ENCODE results near the gene RNF126. TPM values are rescaled to one million over a fixed set of nuclear protein-coding genes. Genes with fewer than 3 reads are reported as not detected.

RNF126 gene
- total and polyA plus RNA-seq, 2 experiments from 2014 or later: 42.7 to 89.6 TPM

GRCh38 chr19:664913-665443, 2.0 kb upstream of the RNF126 start:
- H3K4me2 ChIP-seq: peak overlapping the region; percentile 72
- 10% methylated on average over 24 of the region's 24 CpGs for whole genome bisulfite sequencing (ENCODE audit: low lambda C conversion rate, missing lambda C conversion rate)
- no peak overlapping the region for H3K4me3 ChIP-seq
- no peak overlapping the region for H3K27ac ChIP-seq
- H3K79me2 ChIP-seq: peaks cover 29% of the 10 kb centered on the region
- H3K9me2 ChIP-seq (replicated peaks; ENCODE audit: insufficient read depth): no peaks in the 10 kb centered on the region
- peak; percentile 93 for DNase-seq (ENCODE audit: low spot score)
- peaks cover 21% of the 10 kb centered on the region for H4K20me1 ChIP-seq (ENCODE audit: insufficient read depth, poor library complexity, severe bottlenecking)
- peaks cover 30% of the 10 kb centered on the region for H3K4me1 ChIP-seq (ENCODE audit: insufficient read depth)
- TF ChIP-seq EZH2 (IDR thresholded peaks at IDR 0.05; ENCODE audit: borderline replicate concordance) (no peak), CTCF (IDR thresholded peaks at IDR 0.05; ENCODE audit: poor library complexity) (peak; percentile 98)
- no peaks in the 10 kb centered on the region for H3K27me3 ChIP-seq
- peak overlapping the region; percentile 49 for H2AFZ ChIP-seq
- no peaks in the 10 kb centered on the region for H3K36me3 ChIP-seq (replicated peaks; ENCODE audit: insufficient read depth, low read depth)
- no peaks in the 10 kb centered on the region for H3K9me3 ChIP-seq (ENCODE audit: low read depth)

GRCh38 chr19:663682-664117, 686 bp upstream of the RNF126 start:
- H3K79me2 ChIP-seq: peaks cover 42% of the 10 kb centered on the region
- peak overlapping the region; percentile 97 for H3K27ac ChIP-seq
- H3K36me3 ChIP-seq (replicated peaks; ENCODE audit: insufficient read depth, low read depth): no peaks in the 10 kb centered on the region
- H3K9me2 ChIP-seq (replicated peaks; ENCODE audit: insufficient read depth): no peaks in the 10 kb centered on the region
- DNase-seq (ENCODE audit: low spot score): no peak
- H3K9me3 ChIP-seq (ENCODE audit: low read depth): no peaks in the 10 kb centered on the region
- H3K27me3 ChIP-seq: no peaks in the 10 kb centered on the region
- peak overlapping the region; percentile 24 for H3K4me3 ChIP-seq
- TF ChIP-seq EZH2 (IDR thresholded peaks at IDR 0.05; ENCODE audit: borderline replicate concordance) (no peak), EZH2phosphoT487 (IDR thresholded peaks at IDR 0.05; ENCODE audit: low read depth, severe bottlenecking, unreplicated experiment) (no peak), CTCF (IDR thresholded peaks at IDR 0.05; ENCODE audit: poor library complexity) (no peak)
- 82% methylated on average over 18 of the region's 18 CpGs for WGBS (ENCODE audit: low lambda C conversion rate, missing lambda C conversion rate)
- peaks cover 34% of the 10 kb centered on the region for H4K20me1 ChIP-seq (ENCODE audit: insufficient read depth, poor library complexity, severe bottlenecking)
- peaks cover 38% of the 10 kb centered on the region for H3K4me1 ChIP-seq (ENCODE audit: insufficient read depth)
- H2AFZ ChIP-seq: peak overlapping the region; percentile 90
- H3K4me2 ChIP-seq: peak overlapping the region; percentile 92

- Histone ChIP-seq H4K20me1 (ENCODE audit: insufficient read depth, poor library complexity, severe bottlenecking) (peaks cover 47% of the 10 kb centered on the region), H3K79me2 (peaks cover 55% of the 10 kb centered on the region), H3K9me2 (replicated peaks; ENCODE audit: insufficient read depth) (no peaks in the 10 kb centered on the region), H2AFZ (no peak overlapping the region), H3K27me3 (no peaks in the 10 kb centered on the region), H3K4me1 (ENCODE audit: insufficient read depth) (peaks cover 48% of the 10 kb centered on the region), H3K9me3 (ENCODE audit: low read depth) (no peaks in the 10 kb centered on the region), H3K27ac (peak overlapping the region; percentile 91), H3K4me3 (peak overlapping the region; percentile 99), H3K36me3 (replicated peaks; ENCODE audit: insufficient read depth, low read depth) (no peaks in the 10 kb centered on the region), H3K4me2 (peak overlapping the region; percentile 96)
- DNase-seq (ENCODE audit: low spot score): peak; percentile 75
- TF ChIP-seq EZH2phosphoT487 (IDR thresholded peaks at IDR 0.05; ENCODE audit: low read depth, severe bottlenecking, unreplicated experiment) (no peak), CTCF (IDR thresholded peaks at IDR 0.05; ENCODE audit: poor library complexity) (no peak)
- WGBS (ENCODE audit: low lambda C conversion rate, missing lambda C conversion rate): 2% methylated on average over 46 of the region's 81 CpGs
Measured at GRCh38 chr19:662207-662961, 630 bp downstream of the RNF126 start.

All from hepatocyte (in vitro differentiated cells).